Body of pancreas (tissue), 4 donors: Measurements from ENCODE around the gene ZC3H4.

Experiments used
- POLR2A ChIP-seq, 3 donors: fragments of 450-650 bp; IDR thresholded peaks; one replicate each; pipeline ENCODE4 v1.6.1; 2016; ENCODE audit warnings: antibody characterized with exemption in 3 of 3, mild to moderate bottlenecking in 2 of 3
- TF ChIP-seq, protein P1 (sequence below), 7 experiments: fragments of 450-650 bp in 4 of 7; fragments of 200-600 bp in 3 of 7; sonication (generic) in 3 of 7; IDR thresholded peaks; one replicate each; pipeline ENCODE4 v1.5.1; 2016 to 2019; ENCODE audit warnings: antibody characterized with exemption in 7 of 7

DNA sequence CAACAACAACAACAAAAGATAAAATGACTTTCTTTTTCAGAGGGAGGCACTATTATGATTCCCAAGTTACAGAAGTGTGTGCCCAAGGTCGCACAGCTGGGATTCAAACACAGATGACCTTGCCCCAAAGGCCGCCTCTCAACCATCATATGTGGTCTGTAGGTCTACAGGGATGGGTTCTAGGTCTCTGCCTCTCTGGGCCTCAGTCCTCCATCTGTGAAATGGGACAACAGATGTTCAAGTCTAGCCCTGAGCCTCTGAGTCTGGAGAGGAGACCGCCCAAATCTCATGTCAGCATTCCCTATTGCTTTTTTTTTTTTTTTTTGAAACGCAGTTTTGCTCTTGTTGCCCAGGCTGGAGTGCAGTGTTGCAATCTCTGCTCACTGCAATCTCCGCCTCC is 89.1 kb downstream of the ZC3H4 start:
- TF ChIP-seq POLR2A (IDR thresholded peaks at IDR 0.05), result no peak
- TF ChIP-seq, protein P1, sequence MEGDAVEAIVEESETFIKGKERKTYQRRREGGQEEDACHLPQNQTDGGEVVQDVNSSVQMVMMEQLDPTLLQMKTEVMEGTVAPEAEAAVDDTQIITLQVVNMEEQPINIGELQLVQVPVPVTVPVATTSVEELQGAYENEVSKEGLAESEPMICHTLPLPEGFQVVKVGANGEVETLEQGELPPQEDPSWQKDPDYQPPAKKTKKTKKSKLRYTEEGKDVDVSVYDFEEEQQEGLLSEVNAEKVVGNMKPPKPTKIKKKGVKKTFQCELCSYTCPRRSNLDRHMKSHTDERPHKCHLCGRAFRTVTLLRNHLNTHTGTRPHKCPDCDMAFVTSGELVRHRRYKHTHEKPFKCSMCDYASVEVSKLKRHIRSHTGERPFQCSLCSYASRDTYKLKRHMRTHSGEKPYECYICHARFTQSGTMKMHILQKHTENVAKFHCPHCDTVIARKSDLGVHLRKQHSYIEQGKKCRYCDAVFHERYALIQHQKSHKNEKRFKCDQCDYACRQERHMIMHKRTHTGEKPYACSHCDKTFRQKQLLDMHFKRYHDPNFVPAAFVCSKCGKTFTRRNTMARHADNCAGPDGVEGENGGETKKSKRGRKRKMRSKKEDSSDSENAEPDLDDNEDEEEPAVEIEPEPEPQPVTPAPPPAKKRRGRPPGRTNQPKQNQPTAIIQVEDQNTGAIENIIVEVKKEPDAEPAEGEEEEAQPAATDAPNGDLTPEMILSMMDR (IDR thresholded peaks at IDR 0.05), result no peak
